Endothelial cell (in vitro differentiated cells): ENCODE data around the gene ERC2. TPM values are rescaled to one million over a fixed set of nuclear protein-coding genes. Genes with fewer than 3 reads are reported as not detected.

Experiments used
- DNase-seq: peaks from one replicate; pipeline ENCODE4 v3.0.0; 2021; ENCODE audit warnings: low spot score
- H3K27ac Mint-ChIP-seq: one replicate; pipeline ENCODE4 v1.8.0; 2021; ENCODE audit warnings: mixed read lengths, inconsistent platforms; ENCODE audit not compliant: unreplicated experiment
- H3K27me3 Mint-ChIP-seq: one replicate; pipeline ENCODE4 v1.8.0; 2021; ENCODE audit warnings: mild to moderate bottlenecking, moderate library complexity, mixed read lengths, inconsistent platforms; ENCODE audit not compliant: unreplicated experiment
- H3K36me3 Mint-ChIP-seq: one replicate; pipeline ENCODE4 v1.8.0; 2021; ENCODE audit warnings: mild to moderate bottlenecking, low read depth, mixed read lengths, inconsistent platforms; ENCODE audit not compliant: unreplicated experiment
- H3K4me1 Mint-ChIP-seq: one replicate; pipeline ENCODE4 v1.8.0; 2021; ENCODE audit warnings: mild to moderate bottlenecking, mixed read lengths, inconsistent platforms; ENCODE audit not compliant: unreplicated experiment
- H3K4me3 Mint-ChIP-seq: one replicate; pipeline ENCODE4 v1.8.0; 2021; ENCODE audit warnings: mild to moderate bottlenecking, mixed read lengths, inconsistent platforms; ENCODE audit not compliant: unreplicated experiment
- H3K9me3 Mint-ChIP-seq: one replicate; pipeline ENCODE4 v1.8.0; 2021; ENCODE audit warnings: mixed read lengths, inconsistent platforms; ENCODE audit not compliant: unreplicated experiment
- CTCF ChIP-seq: fragments of 200-600 bp; sonication (generic); IDR thresholded peaks from one replicate; pipeline ENCODE4 v1.5.0; 2021; ENCODE audit warnings: antibody characterized with exemption; ENCODE audit not compliant: unreplicated experiment
- total RNA-seq: library from RNA; stranded (reverse); fragmentation: NEBNext Ultra II Directional; extraction: Animal tissue kit (Norgen Biotek cat#: 25700); gene quantifications from one replicate; pipeline ENCODE4 v1.2.1, GENCODE V29; 2021; ENCODE audit not compliant: unreplicated experiment

Gene ERC2
- total RNA-seq, 1 donor from 2014 or later: 20.5 TPM

- H3K9me3 Mint-ChIP-seq: no peaks in the 10 kb centered on the region
- TF ChIP-seq CTCF: no peak
- DNase-seq: no peak
- peaks cover 18% of the 10 kb centered on the region for H3K4me1 Mint-ChIP-seq
- H3K27me3 Mint-ChIP-seq: peaks cover 2% of the 10 kb centered on the region
- H3K27ac Mint-ChIP-seq: no peak overlapping the region
- H3K36me3 Mint-ChIP-seq: peaks cover 3% of the 10 kb centered on the region
- no peak overlapping the region for H3K4me3 Mint-ChIP-seq
Observed at GRCh38 chr3:55555873-55556618, 912.2 kb downstream of the ERC2 start.

- H3K27me3 Mint-ChIP-seq: peaks cover 2% of the 10 kb centered on the region
- H3K9me3 Mint-ChIP-seq: no peaks in the 10 kb centered on the region
- DNase-seq: no peak
- no peak overlapping the region for H3K4me3 Mint-ChIP-seq
- peaks cover 18% of the 10 kb centered on the region for H3K4me1 Mint-ChIP-seq
- TF ChIP-seq CTCF: no peak
- no peak overlapping the region for H3K27ac Mint-ChIP-seq
- peaks cover 3% of the 10 kb centered on the region for H3K36me3 Mint-ChIP-seq
Observed at GRCh38 chr3:55554634-55555425, 913.4 kb downstream of the ERC2 start.

GRCh38 chr3:55551644-55552043, 916.6 kb downstream of the ERC2 start:
- Mint-ChIP-seq H3K36me3 (peaks cover 3% of the 10 kb centered on the region), H3K9me3 (no peaks in the 10 kb centered on the region), H3K27me3 (peaks cover 2% of the 10 kb centered on the region), H3K4me3 (no peak overlapping the region), H3K27ac (no peak overlapping the region), H3K4me1 (peaks cover 14% of the 10 kb centered on the region)
- DNase-seq: no peak
- TF ChIP-seq CTCF: no peak

- DNase-seq: no peak
- peaks cover 5% of the 10 kb centered on the region for H3K27me3 Mint-ChIP-seq
- no peaks in the 10 kb centered on the region for H3K9me3 Mint-ChIP-seq
- no peak for TF ChIP-seq CTCF
- peaks cover 2% of the 10 kb centered on the region for H3K4me1 Mint-ChIP-seq
- H3K27ac Mint-ChIP-seq: no peak overlapping the region
- peaks cover 3% of the 10 kb centered on the region for H3K36me3 Mint-ChIP-seq
- H3K4me3 Mint-ChIP-seq: no peak overlapping the region
Observed at GRCh38 chr3:55549177-55549576, 919.1 kb downstream of the ERC2 start.
